OCI-LY7 (cell line): ENCODE results near the gene HCK. TPM values are rescaled to one million over a fixed set of nuclear protein-coding genes. Genes with fewer than 3 reads are reported as not detected.

Experiments
- Bru-seq: library from RNA; stranded (reverse); fragments of 400-500 nt; gene quantifications from one replicate; lab custom pipeline; 2021; lab: Mats Ljungman, UMichigan
- BruChase-seq, 2 experiments: library from RNA; stranded (reverse); fragments of 400-500 nt; gene quantifications; one replicate each; lab custom pipeline; 2021; lab: Mats Ljungman, UMichigan
- BruUV-seq: library from RNA; stranded (reverse); fragments of 400-500 nt; replicated peaks from 2 replicates; lab custom pipeline; 2021; lab: Mats Ljungman, UMichigan
- CTCF ChIA-PET: fragments of 300-600 bp; sonication (Branson Sonifier 250); formaldehyde crosslinking; loops from one replicate; lab custom pipeline; 2022; ENCODE audit warnings: antibody characterized with exemption; ENCODE audit not compliant: unreplicated experiment; lab: Charles Lee
- POLR2A ChIA-PET: fragments of 300-600 bp; sonication (Branson Sonifier 250); formaldehyde crosslinking; loops from one replicate; lab custom pipeline; 2022; ENCODE audit warnings: antibody characterized with exemption; lab: Charles Lee
- DNase-seq: peaks from one replicate; pipeline ENCODE4 v3.0.0-alpha.2; 2015; ENCODE audit warnings: low spot score
- H2AFZ ChIP-seq: fragments of 200-600 bp; sonication (generic), shearing (Covaris generic); 2 replicates; pipeline ENCODE4 v1.6.1; 2014; ENCODE audit warnings: mild to moderate bottlenecking, antibody characterized with exemption, low read length, moderate library complexity
- H3K27ac ChIP-seq: fragments of 200-600 bp; sonication (generic); 2 replicates; pipeline ENCODE4 v1.5.1; 2014; ENCODE audit warnings: mixed run types, low read depth, mild to moderate bottlenecking, moderate library complexity, low read length, inconsistent platforms; ENCODE audit not compliant: poor library complexity, severe bottlenecking
- H3K36me3 ChIP-seq: fragments of 200-600 bp; sonication (generic); 2 replicates; pipeline ENCODE4 v1.6.1; 2014; ENCODE audit warnings: mild to moderate bottlenecking, antibody characterized with exemption, low read length, moderate library complexity, mixed read lengths; ENCODE audit not compliant: insufficient read depth
- H3K4me1 ChIP-seq: fragments of 200-600 bp; sonication (generic); 2 replicates; pipeline ENCODE4 v1.5.1; 2014; ENCODE audit warnings: mild to moderate bottlenecking, low read length; ENCODE audit not compliant: insufficient read depth, poor library complexity, severe bottlenecking
- H3K4me2 ChIP-seq: fragments of 200-600 bp; sonication (generic); 2 replicates; pipeline ENCODE4 v1.6.1; 2014; ENCODE audit warnings: mild to moderate bottlenecking, low read length
- H3K4me3 ChIP-seq: fragments of 200-600 bp; sonication (generic); 2 replicates; pipeline ENCODE4 v1.5.1; 2014; ENCODE audit warnings: mild to moderate bottlenecking, low read depth, low read length; ENCODE audit not compliant: poor library complexity, severe bottlenecking
- H3K79me2 ChIP-seq: fragments of 200-600 bp; sonication (generic); 2 replicates; pipeline ENCODE4 v1.6.1; 2016; ENCODE audit warnings: low read depth, mild to moderate bottlenecking, low read length, moderate library complexity, mixed read lengths; ENCODE audit not compliant: insufficient read depth
- H3K9me2 ChIP-seq: fragments of 200-600 bp; sonication (generic); 2 replicates; pipeline ENCODE4 v1.6.1; 2016; ENCODE audit warnings: mild to moderate bottlenecking, low read length, mixed read lengths; ENCODE audit not compliant: insufficient read depth
- H3K9me3 ChIP-seq: fragments of 200-600 bp; sonication (generic); 2 replicates; pipeline ENCODE4 v1.6.1; 2014; ENCODE audit warnings: mild to moderate bottlenecking, mixed run types, low read length, mixed read lengths
- H4K20me1 ChIP-seq: fragments of 200-600 bp; sonication (generic); 2 replicates; pipeline ENCODE4 v1.6.1; 2014; ENCODE audit warnings: mild to moderate bottlenecking, antibody characterized with exemption, low read length, moderate library complexity, mixed read lengths; ENCODE audit not compliant: insufficient read depth
- CTCF ChIP-seq: fragments of 200-600 bp; sonication (generic); conservative IDR thresholded peaks from 2 replicates; pipeline ENCODE4 v1.5.1; 2014; ENCODE audit warnings: mild to moderate bottlenecking, antibody characterized with exemption, low read length, moderate library complexity, mixed read lengths
- EZH2phosphoT487 ChIP-seq: fragments of 200-600 bp; sonication (generic); IDR thresholded peaks from 2 replicates; pipeline ENCODE4 v1.6.1; 2018; ENCODE audit warnings: low read depth, borderline replicate concordance, mild to moderate bottlenecking, mixed run types, antibody characterized with exemption, low read length, moderate library complexity, mixed read lengths
- intact Hi-C: fragments of 100-400 bp; cut with micrococcal nuclease; formaldehyde crosslinking; loops from one replicate; pipeline ENCODE4 v1.10.0; 2022; ENCODE audit not compliant: unreplicated experiment
- long read RNA-seq: library from polyadenylated mRNA; stranded (forward); transcript quantifications from one replicate; pipeline ENCODE4 v2.0.0, GENCODE V29; 2022
- total RNA-seq, 2 experiments: library from RNA; depleted of rRNA in 1 of 2; stranded (reverse); fragments of >200 nt in 1 of 2; shearing (Covaris generic) in 1 of 2; gene quantifications; 2 replicates each; pipeline ENCODE4 v1.2.3, GENCODE V29; 2014 to 2022

HCK gene
- total RNA-seq (2014; rRNA removed; shearing (Covaris generic)), result 0.19 TPM in 1 of 2 replicates, not detected in the other
- 2.2 and 3.2 TPM in 2 replicates for total RNA-seq (2022)
- Bru-seq, nascent RNA, result percentile 18 among the genes with signal in this experiment
- percentile 18 among the genes with signal in this experiment for BruChase-seq, experiment 1, labeled RNA remaining after a 6-hour chase
- BruChase-seq, experiment 2, labeled RNA remaining after a 2-hour chase, result percentile 10 among the genes with signal in this experiment
- long read RNA-seq, partial matches to known transcripts, result 8 of 12 reads
- long read RNA-seq, other reads (novel, unspliced or antisense), result 1 of 12 reads

- intact Hi-C loops, result no loop called here
- POLR2A ChIA-PET, result interaction anchor here (0.8 to 1.4 kb wide), 2 partner anchors 17 to 34 kb away, joined by 3 read pairs; no protein-coding TSS in a partner anchor
- Histone ChIP-seq H3K9me3 (no peaks in the 10 kb centered on the region), H3K4me3 (no peak within 1 kb of the TSS), H3K4me1 (no peaks in the 10 kb centered on the region), H3K79me2 (no peaks in the 10 kb centered on the region), H3K27ac (no peak within 1 kb of the TSS), H2AFZ (no peak within 1 kb of the TSS), H3K9me2 (no peaks in the 10 kb centered on the region), H4K20me1 (no peaks in the 10 kb centered on the region), H3K36me3 (no peaks in the 10 kb centered on the region), H3K4me2 (0 out of 2 replicates have a peak within 1 kb of the TSS, but pooled peaks have one; percentile 7)
- TF ChIP-seq CTCF (no peak), EZH2phosphoT487 (no peak)
- BruUV-seq, result no TSS peak
- CTCF ChIA-PET, result no interaction called here
- DNase-seq, result no peak
Observed at GRCh38 chr20:32052090-32052777, at the start of gene HCK. HCK (plus strand) TSS chr20:32052242.

GRCh38 chr20:32003325-32003724, 48.7 kb upstream of the HCK start:
- CTCF ChIA-PET, result no interaction called here
- TF ChIP-seq EZH2phosphoT487, result no peak
- no peak for TF ChIP-seq CTCF
- no peaks in the 10 kb centered on the region for H3K4me1 ChIP-seq
- H3K4me2 ChIP-seq, result no peak overlapping the region
- no peak overlapping the region for H3K4me3 ChIP-seq
- POLR2A ChIA-PET, result no interaction called here
- no peaks in the 10 kb centered on the region for H3K9me3 ChIP-seq
- BruUV-seq, result no TSS peak
- H4K20me1 ChIP-seq, result no peaks in the 10 kb centered on the region; the same call in 1 of the 2 replicates
- H2AFZ ChIP-seq, result no peak overlapping the region
- intact Hi-C loops, result no loop called here
- no peaks in the 10 kb centered on the region for H3K79me2 ChIP-seq
- H3K9me2 ChIP-seq, result no peaks in the 10 kb centered on the region
- no peaks in the 10 kb centered on the region for H3K36me3 ChIP-seq
- H3K27ac ChIP-seq, result no peak overlapping the region
- DNase-seq, result no peak

GRCh38 chr20:32004963-32005362, 47.1 kb upstream of the HCK start:
- no peak overlapping the region for H3K4me3 ChIP-seq
- CTCF ChIA-PET, result no interaction called here
- no peaks in the 10 kb centered on the region for H3K36me3 ChIP-seq
- H3K9me2 ChIP-seq, result no peaks in the 10 kb centered on the region
- H2AFZ ChIP-seq, result no peak overlapping the region
- H3K4me2 ChIP-seq, result no peak overlapping the region
- intact Hi-C loops, result no loop called here
- DNase-seq, result no peak
- H4K20me1 ChIP-seq, result no peaks in the 10 kb centered on the region
- H3K9me3 ChIP-seq, result no peaks in the 10 kb centered on the region
- H3K27ac ChIP-seq, result no peak overlapping the region
- TF ChIP-seq EZH2phosphoT487, result no peak
- no peak for TF ChIP-seq CTCF
- POLR2A ChIA-PET, result no interaction called here
- BruUV-seq, result no TSS peak
- H3K4me1 ChIP-seq, result no peaks in the 10 kb centered on the region
- no peaks in the 10 kb centered on the region for H3K79me2 ChIP-seq
